Neural cell (in vitro differentiated cells): Measurements from ENCODE around the gene CEACAM5. TPM values are rescaled to one million over a fixed set of nuclear protein-coding genes. Genes with fewer than 3 reads are reported as not detected.
"Not testable (repeated sequence)": the region's sequence is repeated elsewhere in the genome, so short reads cannot be mapped to it uniquely, and the experiment has no call there.

Experiments
- H2AFZ ChIP-seq: fragments of 200-600, 300-800 bp; sonication (generic), shearing (Covaris generic); 2 replicates; pipeline ENCODE4 v1.6.0; 2014; ENCODE audit warnings: low read depth, mild to moderate bottlenecking, antibody characterized with exemption, low read length, moderate library complexity
- H3F3A ChIP-seq: fragments of 200-600 bp; shearing (Covaris generic); 2 replicates; pipeline ENCODE4 v1.6.1; 2016; ENCODE audit warnings: mild to moderate bottlenecking, moderate library complexity, mixed read lengths, antibody characterized with exemption, low read length; ENCODE audit not compliant: insufficient read depth, poor library complexity, severe bottlenecking
- H3K27ac ChIP-seq: fragments of 200-600, 300-800 bp; sonication (generic), shearing (Covaris generic); 2 replicates; pipeline ENCODE4 v1.5.1; 2014; ENCODE audit warnings: mild to moderate bottlenecking, low read length, moderate library complexity
- H3K27me3 ChIP-seq: fragments of 300-800, 200-600 bp; sonication (generic), shearing (Covaris generic); 2 replicates; pipeline ENCODE4 v1.6.0; 2014; ENCODE audit warnings: mild to moderate bottlenecking, low read depth, low read length, moderate library complexity; ENCODE audit not compliant: insufficient read depth
- H3K36me3 ChIP-seq: fragments of 300-800, 200-600 bp; sonication (generic), shearing (Covaris generic); 2 replicates; pipeline ENCODE4 v1.5.1; 2014; ENCODE audit warnings: mild to moderate bottlenecking, antibody characterized with exemption, low read length, moderate library complexity; ENCODE audit not compliant: insufficient read depth
- H3K4me2 ChIP-seq: fragments of 300-800, 200-600 bp; sonication (generic), shearing (Covaris generic); 2 replicates; pipeline ENCODE4 v1.6.0; 2014; ENCODE audit warnings: mild to moderate bottlenecking, low read length
- H3K4me3 ChIP-seq: fragments of 300-800, 200-600 bp; sonication (generic), shearing (Covaris generic); 2 replicates; pipeline ENCODE4 v1.5.1; 2014; ENCODE audit warnings: mild to moderate bottlenecking, low read length, moderate library complexity
- H3K79me2 ChIP-seq: fragments of 200-600 bp; shearing (Covaris generic); replicated peaks from 2 replicates; pipeline ENCODE4 v1.6.0; 2014; ENCODE audit warnings: mild to moderate bottlenecking, low read length, moderate library complexity; ENCODE audit not compliant: insufficient read depth
- H3K9ac ChIP-seq: fragments of 300-800, 200-600 bp; sonication (generic), shearing (Covaris generic); 2 replicates; pipeline ENCODE4 v1.6.1; 2016; ENCODE audit warnings: mild to moderate bottlenecking, low read length, mixed read lengths
- H3K9me2 ChIP-seq: fragments of 200-600 bp; shearing (Covaris generic); 2 replicates; pipeline ENCODE4 v1.6.1; 2016; ENCODE audit warnings: mild to moderate bottlenecking, low read length, mixed read lengths; ENCODE audit not compliant: insufficient read depth
- H3K9me3 ChIP-seq: fragments of 200-600, 300-800 bp; sonication (generic), shearing (Covaris generic); 2 replicates; pipeline ENCODE4 v1.6.1; 2016; ENCODE audit warnings: mild to moderate bottlenecking, mixed run types, low read length, moderate library complexity, mixed read lengths
- H4K20me1 ChIP-seq: fragments of 200-600 bp; shearing (Covaris generic); 2 replicates; pipeline ENCODE4 v1.6.1; 2016; ENCODE audit warnings: mild to moderate bottlenecking, mixed run types; ENCODE audit not compliant: insufficient read depth
- EP300 ChIP-seq: fragments of 450-650 bp; conservative IDR thresholded peaks from 2 replicates; pipeline ENCODE4 v1.6.1; 2014; ENCODE audit warnings: antibody characterized with exemption, mild to moderate bottlenecking, moderate library complexity; ENCODE audit not compliant: poor library complexity, severe bottlenecking
- EZH2 ChIP-seq: fragments of 200-600, 300-800 bp; shearing (Covaris generic), sonication (generic); IDR thresholded peaks from 2 replicates; pipeline ENCODE4 v1.6.1; 2014; ENCODE audit warnings: antibody characterized with exemption, low read length, borderline replicate concordance, mild to moderate bottlenecking; ENCODE audit not compliant: insufficient read depth, poor library complexity, severe bottlenecking
- MXI1 ChIP-seq: fragments of 450-650 bp; conservative IDR thresholded peaks from 2 replicates; pipeline ENCODE4 v1.6.1; 2014; ENCODE audit warnings: antibody characterized with exemption, mild to moderate bottlenecking; ENCODE audit not compliant: poor library complexity, severe bottlenecking
- POLR2AphosphoS5 ChIP-seq: IDR thresholded peaks from 2 replicates; pipeline ENCODE4 v1.6.1; 2012
- RAD21 ChIP-seq: fragments of 450-650 bp; conservative IDR thresholded peaks from 2 replicates; pipeline ENCODE4 v1.6.1; 2014; ENCODE audit warnings: antibody characterized with exemption, mild to moderate bottlenecking, moderate library complexity
- REST ChIP-seq: IDR thresholded peaks from 2 replicates; pipeline ENCODE4 v1.6.1; 2012; ENCODE audit warnings: borderline replicate concordance
- SMC3 ChIP-seq: fragments of 450-650 bp; conservative IDR thresholded peaks from 2 replicates; pipeline ENCODE4 v1.6.1; 2014; ENCODE audit warnings: antibody characterized with exemption, mild to moderate bottlenecking, moderate library complexity; ENCODE audit not compliant: poor library complexity
- TAF1 ChIP-seq: IDR thresholded peaks from 2 replicates; pipeline ENCODE4 v1.6.1; 2012; ENCODE audit warnings: low read depth
- polyA plus RNA-seq: library from polyadenylated mRNA; depleted of rRNA; stranded (reverse); fragments of >200 nt; gene quantifications from 2 replicates; pipeline ENCODE4 v1.2.3, GENCODE V29; 2014
- TF ChIP-seq, protein P1 (sequence below): fragments of 450-650 bp; IDR thresholded peaks from 2 replicates; pipeline ENCODE4 v1.5.1; 2014; ENCODE audit warnings: antibody characterized with exemption, mild to moderate bottlenecking, moderate library complexity; ENCODE audit not compliant: poor library complexity, severe bottlenecking

CEACAM5 gene
- polyA plus RNA-seq, 1 donor from 2014 or later = not detected

GRCh38 chr19:41750248-41751134 is 42.1 kb downstream of the CEACAM5 start:
- not testable (repeated sequence) for H3K79me2 ChIP-seq, H2AFZ ChIP-seq, H3F3A ChIP-seq, H3K36me3 ChIP-seq, H3K9ac ChIP-seq, H3K9me3 ChIP-seq, H3K27me3 ChIP-seq, H3K27ac ChIP-seq, H3K4me2 ChIP-seq, H3K4me3 ChIP-seq, H3K9me2 ChIP-seq, H4K20me1 ChIP-seq

DNA sequence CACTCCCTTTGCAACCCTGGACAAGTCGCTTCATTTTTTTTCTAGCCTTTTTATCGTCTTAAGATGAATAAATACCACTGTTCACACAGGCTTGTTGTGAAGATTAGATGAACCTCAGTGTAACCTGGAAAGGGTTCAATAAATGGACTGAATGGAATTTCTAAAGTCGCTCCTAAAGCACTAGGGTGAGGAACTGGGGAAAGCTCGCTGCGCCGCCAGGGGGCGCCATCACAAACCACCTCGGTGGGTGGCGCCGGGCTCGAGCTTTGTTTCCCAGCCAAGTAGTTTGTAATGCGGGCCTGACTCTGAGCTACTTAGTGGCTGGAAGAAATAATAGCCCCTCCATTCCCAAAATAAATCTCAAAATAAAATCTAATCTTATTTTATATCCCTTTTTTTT is 44.7 kb downstream of the CEACAM5 start:
- Histone ChIP-seq H3K9ac (no peak overlapping the region), H3K27me3 (no peaks in the 10 kb centered on the region), H3K4me3 (no peak overlapping the region), H3K27ac (no peak overlapping the region), H3K9me3 (no peaks in the 10 kb centered on the region), H3K36me3 (no peaks in the 10 kb centered on the region), H4K20me1 (no peaks in the 10 kb centered on the region), H2AFZ (no peak overlapping the region), H3K4me2 (no peak overlapping the region), H3F3A (no peaks in the 10 kb centered on the region), H3K79me2 (no peaks in the 10 kb centered on the region), H3K9me2 (no peaks in the 10 kb centered on the region)
- TF ChIP-seq EP300 (no peak), REST (no peak), TAF1 (no peak), RAD21 (no peak), EZH2 (no peak), SMC3 (no peak), MXI1 (no peak), POLR2AphosphoS5 (no peak)
- TF ChIP-seq, protein P1, sequence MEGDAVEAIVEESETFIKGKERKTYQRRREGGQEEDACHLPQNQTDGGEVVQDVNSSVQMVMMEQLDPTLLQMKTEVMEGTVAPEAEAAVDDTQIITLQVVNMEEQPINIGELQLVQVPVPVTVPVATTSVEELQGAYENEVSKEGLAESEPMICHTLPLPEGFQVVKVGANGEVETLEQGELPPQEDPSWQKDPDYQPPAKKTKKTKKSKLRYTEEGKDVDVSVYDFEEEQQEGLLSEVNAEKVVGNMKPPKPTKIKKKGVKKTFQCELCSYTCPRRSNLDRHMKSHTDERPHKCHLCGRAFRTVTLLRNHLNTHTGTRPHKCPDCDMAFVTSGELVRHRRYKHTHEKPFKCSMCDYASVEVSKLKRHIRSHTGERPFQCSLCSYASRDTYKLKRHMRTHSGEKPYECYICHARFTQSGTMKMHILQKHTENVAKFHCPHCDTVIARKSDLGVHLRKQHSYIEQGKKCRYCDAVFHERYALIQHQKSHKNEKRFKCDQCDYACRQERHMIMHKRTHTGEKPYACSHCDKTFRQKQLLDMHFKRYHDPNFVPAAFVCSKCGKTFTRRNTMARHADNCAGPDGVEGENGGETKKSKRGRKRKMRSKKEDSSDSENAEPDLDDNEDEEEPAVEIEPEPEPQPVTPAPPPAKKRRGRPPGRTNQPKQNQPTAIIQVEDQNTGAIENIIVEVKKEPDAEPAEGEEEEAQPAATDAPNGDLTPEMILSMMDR = no peak
